Stimulated activated CD8-positive, alpha-beta memory T cell treated with anti-CD3 and anti-CD28 coated beads, Interleukin-15, amount 100 ng/mL, for 4 hours (primary cell): Measurements from ENCODE around the gene ANKRD30A.
"Not testable (repeated sequence)": the region's sequence is repeated elsewhere in the genome, so short reads cannot be mapped to it uniquely, and the experiment has no call there.

Experiments used
- DNase-seq, 2 donors: peaks; one replicate each; pipeline ENCODE4 v3.0.0-alpha.2; 2020; ENCODE audit warnings: low read depth in 2 of 2

ANKRD30A gene

GRCh38 chr10:37268266-37268665 lies 142.9 kb downstream of the ANKRD30A start:
- DNase-seq: no peak

- no peak for DNase-seq
These were observed 144.3 kb downstream of the ANKRD30A start for GRCh38 chr10:37269554-37270256.

- no peak for DNase-seq
These were observed 149.9 kb downstream of the ANKRD30A start for GRCh38 chr10:37275216-37275777.

GRCh38 chr10:37285063-37285462 lies 159.7 kb downstream of the ANKRD30A start:
- no peak for DNase-seq

GRCh38 chr10:37289833-37290464 lies 164.6 kb downstream of the ANKRD30A start:
- DNase-seq: no peak

- DNase-seq: no peak
These were observed 175.9 kb downstream of the ANKRD30A start for GRCh38 chr10:37301271-37301670.

- no peak for DNase-seq
These were observed 178.6 kb downstream of the ANKRD30A start for GRCh38 chr10:37304036-37304435.

GRCh38 chr10:37314350-37314749 lies 189.0 kb downstream of the ANKRD30A start:
- DNase-seq: no peak

- DNase-seq: no peak
These were observed 189.5 kb downstream of the ANKRD30A start for GRCh38 chr10:37314862-37315261.

GRCh38 chr10:37344413-37344812 lies 219.0 kb downstream of the ANKRD30A start:
- DNase-seq: no peak

GRCh38 chr10:37379991-37380390 lies 254.6 kb downstream of the ANKRD30A start:
- no peak for DNase-seq

- no peak for DNase-seq
These were observed 255.9 kb downstream of the ANKRD30A start for GRCh38 chr10:37381271-37381670.

GRCh38 chr10:37384923-37385322 lies 259.5 kb downstream of the ANKRD30A start:
- DNase-seq: no peak

- DNase-seq: no peak
These were observed 265.5 kb downstream of the ANKRD30A start for GRCh38 chr10:37390926-37391325.

- DNase-seq: not testable (repeated sequence)
These were observed 275.4 kb downstream of the ANKRD30A start for GRCh38 chr10:37400774-37401173.

GRCh38 chr10:37401225-37401624 lies 275.8 kb downstream of the ANKRD30A start:
- no peak for DNase-seq

GRCh38 chr10:37403776-37404175 lies 278.4 kb downstream of the ANKRD30A start:
- DNase-seq: no peak
